Measurements from ENCODE around the gene F13A1.

The F13A1 gene

DNA sequence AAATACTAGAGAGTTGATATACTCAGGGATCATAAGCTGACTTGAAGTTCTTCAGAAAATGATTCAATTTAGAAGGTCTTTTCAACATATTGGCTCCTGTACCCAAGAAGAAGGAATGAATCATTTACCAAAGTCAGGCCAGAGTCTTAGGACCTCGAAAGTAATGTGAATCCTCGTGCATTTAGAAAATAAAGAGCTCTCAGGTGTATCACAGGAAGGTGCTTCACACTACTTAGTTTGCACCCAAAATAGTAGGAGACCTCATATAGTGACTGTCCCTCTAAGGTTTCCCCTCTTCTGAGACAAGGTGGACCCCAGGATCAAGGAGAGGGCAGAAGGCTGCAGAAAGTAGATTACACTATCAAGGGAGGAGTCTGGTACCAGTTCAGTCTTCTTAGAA, 71.8 kb downstream of the F13A1 start:
- H3K4ac ChIP-seq (ENCODE audit: low read depth, low read length) = no peak overlapping the region
- H2BK5ac ChIP-seq (ENCODE audit: low read depth, low read length, poor library complexity) = no peak overlapping the region
- WGBS (ENCODE audit: extremely low coverage, insufficient coverage, insufficient read length) = no CpG with 5 or more reads among the region's 2 CpGs
- H3K4me2 ChIP-seq (ENCODE audit: low read length) = no peak overlapping the region
- no peak overlapping the region for H2AK5ac ChIP-seq (ENCODE audit: low read length)
- H3K36me3 ChIP-seq (ENCODE audit: control insufficient read depth in 1 of 2, insufficient read depth in 2 of 2, low read length in 2 of 2) = no peaks in the 10 kb centered on the region
- no peak overlapping the region for H3K9ac ChIP-seq (ENCODE audit: low read length)
- no peak for DNase-seq
- H4K91ac ChIP-seq (ENCODE audit: low read depth, low read length) = no peak overlapping the region
- H4K8ac ChIP-seq (ENCODE audit: low read depth, low read length) = no peak overlapping the region
- H3K79me1 ChIP-seq (ENCODE audit: low read length) = no peaks in the 10 kb centered on the region
- no peaks in the 10 kb centered on the region for H3K79me2 ChIP-seq (ENCODE audit: control insufficient read depth, insufficient read depth, low read length, poor library complexity)
- no peak overlapping the region for H3K18ac ChIP-seq (ENCODE audit: low read length)
- H4K12ac ChIP-seq (ENCODE audit: low read depth, low read length) = no peak overlapping the region
- no peak overlapping the region for H2AFZ ChIP-seq (ENCODE audit: insufficient read depth, low read length, poor library complexity)
- no peak overlapping the region for H2BK120ac ChIP-seq (ENCODE audit: insufficient read depth, low read length, poor library complexity)
- H3K27me3 ChIP-seq (ENCODE audit: insufficient read depth, low read length) = no peaks in the 10 kb centered on the region
- H3K4me3 ChIP-seq (ENCODE audit: low read depth, low read length) = no peak overlapping the region
- H3K4me1 ChIP-seq (ENCODE audit: control insufficient read depth in 1 of 2, insufficient read depth in 2 of 2, low read length in 2 of 2) = no peaks in the 10 kb centered on the region
- H2BK12ac ChIP-seq (ENCODE audit: low read length) = no peak overlapping the region
- no peaks in the 10 kb centered on the region for H3K9me3 ChIP-seq (ENCODE audit: insufficient read depth, low read depth, low read length)
- no peak overlapping the region for H3K23ac ChIP-seq (ENCODE audit: low read length)
- no peak overlapping the region for H3K14ac ChIP-seq (ENCODE audit: low read length)
- H3K27ac ChIP-seq (ENCODE audit: low read depth, low read length) = no peak overlapping the region

DNA sequence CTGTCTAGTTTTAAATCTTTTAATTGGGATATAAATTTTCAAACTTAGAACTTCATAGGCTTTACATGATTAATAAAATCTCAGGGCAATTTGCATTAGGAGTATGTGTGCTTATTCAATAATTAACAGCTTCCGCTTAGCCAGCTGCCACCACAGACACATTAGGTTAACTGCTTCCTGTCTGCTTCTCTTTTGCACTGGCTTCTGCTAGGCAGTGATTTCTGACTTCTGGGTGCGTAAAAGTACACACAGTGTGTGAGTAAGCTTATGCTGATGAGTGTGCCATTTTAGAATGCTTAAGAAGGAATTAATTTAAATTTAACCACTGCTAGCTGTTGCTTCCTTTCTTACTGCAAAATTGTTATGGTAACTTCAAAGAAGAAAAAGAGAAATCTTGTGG, 73.9 kb downstream of the F13A1 start:
- no peak overlapping the region for H2BK120ac ChIP-seq (ENCODE audit: insufficient read depth, low read length, poor library complexity)
- no peak overlapping the region for H3K14ac ChIP-seq (ENCODE audit: low read length)
- no peak overlapping the region for H2BK12ac ChIP-seq (ENCODE audit: low read length)
- no peak overlapping the region for H3K18ac ChIP-seq (ENCODE audit: low read length)
- no peak overlapping the region for H3K4me3 ChIP-seq (ENCODE audit: low read depth, low read length)
- no peak for DNase-seq
- H3K36me3 ChIP-seq (ENCODE audit: control insufficient read depth in 1 of 2, insufficient read depth in 2 of 2, low read length in 2 of 2) = no peaks in the 10 kb centered on the region
- H2AK5ac ChIP-seq (ENCODE audit: low read length) = no peak overlapping the region
- H3K9me3 ChIP-seq (ENCODE audit: insufficient read depth, low read depth, low read length) = peaks cover 2% of the 10 kb centered on the region
- H3K23ac ChIP-seq (ENCODE audit: low read length) = no peak overlapping the region
- H3K79me2 ChIP-seq (ENCODE audit: control insufficient read depth, insufficient read depth, low read length, poor library complexity) = no peaks in the 10 kb centered on the region
- H4K12ac ChIP-seq (ENCODE audit: low read depth, low read length) = no peak overlapping the region
- H3K4ac ChIP-seq (ENCODE audit: low read depth, low read length) = no peak overlapping the region
- H3K27me3 ChIP-seq (ENCODE audit: insufficient read depth, low read length) = no peaks in the 10 kb centered on the region
- H2AFZ ChIP-seq (ENCODE audit: insufficient read depth, low read length, poor library complexity) = no peak overlapping the region
- no peak overlapping the region for H4K8ac ChIP-seq (ENCODE audit: low read depth, low read length)
- no peaks in the 10 kb centered on the region for H3K4me1 ChIP-seq (ENCODE audit: control insufficient read depth in 1 of 2, insufficient read depth in 2 of 2, low read length in 2 of 2)
- no peak overlapping the region for H4K91ac ChIP-seq (ENCODE audit: low read depth, low read length)
- H3K27ac ChIP-seq (ENCODE audit: low read depth, low read length) = no peak overlapping the region
- no peak overlapping the region for H3K9ac ChIP-seq (ENCODE audit: low read length)
- H3K79me1 ChIP-seq (ENCODE audit: low read length) = no peaks in the 10 kb centered on the region
- H2BK5ac ChIP-seq (ENCODE audit: low read depth, low read length, poor library complexity) = no peak overlapping the region
- no peak overlapping the region for H3K4me2 ChIP-seq (ENCODE audit: low read length)
- WGBS (ENCODE audit: extremely low coverage, insufficient coverage, insufficient read length) = no CpG with 5 or more reads among the region's 2 CpGs

DNA sequence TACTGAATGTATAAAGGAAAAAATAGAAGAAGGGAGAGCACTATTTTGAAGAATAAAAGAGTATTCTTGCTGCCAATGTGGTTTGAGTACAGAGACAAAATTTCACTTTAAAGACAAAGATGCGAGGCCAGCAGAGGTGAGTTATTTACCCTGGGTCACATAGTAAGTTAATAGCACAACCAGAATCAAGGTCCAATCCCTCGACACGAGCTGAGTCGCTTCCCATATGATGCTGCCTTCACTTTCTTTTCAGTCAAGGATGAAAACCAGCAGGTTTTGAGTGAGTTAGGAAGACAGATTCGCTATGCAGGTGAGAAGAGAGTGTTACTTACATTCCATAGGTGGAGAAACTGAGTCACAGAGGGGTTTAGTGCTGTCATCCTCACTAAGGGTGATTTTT, 75.8 kb downstream of the F13A1 start:
- Histone ChIP-seq H3K4me3 (ENCODE audit: low read depth, low read length) (no peak overlapping the region), H3K14ac (ENCODE audit: low read length) (no peak overlapping the region), H3K79me1 (ENCODE audit: low read length) (no peaks in the 10 kb centered on the region), H3K36me3 (ENCODE audit: control insufficient read depth in 1 of 2, insufficient read depth in 2 of 2, low read length in 2 of 2) (no peaks in the 10 kb centered on the region), H2BK5ac (ENCODE audit: low read depth, low read length, poor library complexity) (no peak overlapping the region), H2AK5ac (ENCODE audit: low read length) (no peak overlapping the region), H3K4me2 (ENCODE audit: low read length) (no peak overlapping the region), H3K27me3 (ENCODE audit: insufficient read depth, low read length) (no peaks in the 10 kb centered on the region), H3K79me2 (ENCODE audit: control insufficient read depth, insufficient read depth, low read length, poor library complexity) (no peaks in the 10 kb centered on the region), H3K4ac (ENCODE audit: low read depth, low read length) (no peak overlapping the region), H3K23ac (ENCODE audit: low read length) (no peak overlapping the region), H2AFZ (ENCODE audit: insufficient read depth, low read length, poor library complexity) (no peak overlapping the region), H4K8ac (ENCODE audit: low read depth, low read length) (no peak overlapping the region), H4K12ac (ENCODE audit: low read depth, low read length) (no peak overlapping the region), H3K18ac (ENCODE audit: low read length) (no peak overlapping the region), H3K9me3 (ENCODE audit: insufficient read depth, low read depth, low read length) (peaks cover 2% of the 10 kb centered on the region), H3K4me1 (ENCODE audit: control insufficient read depth in 1 of 2, insufficient read depth in 2 of 2, low read length in 2 of 2) (no peaks in the 10 kb centered on the region), H2BK12ac (ENCODE audit: low read length) (no peak overlapping the region), H3K9ac (ENCODE audit: low read length) (no peak overlapping the region), H3K27ac (ENCODE audit: low read depth, low read length) (no peak overlapping the region), H4K91ac (ENCODE audit: low read depth, low read length) (no peak overlapping the region), H2BK120ac (ENCODE audit: insufficient read depth, low read length, poor library complexity) (no peak overlapping the region)
- no CpG with 5 or more reads among the region's 5 CpGs for WGBS (ENCODE audit: extremely low coverage, insufficient coverage, insufficient read length)
- DNase-seq = no peak

DNA sequence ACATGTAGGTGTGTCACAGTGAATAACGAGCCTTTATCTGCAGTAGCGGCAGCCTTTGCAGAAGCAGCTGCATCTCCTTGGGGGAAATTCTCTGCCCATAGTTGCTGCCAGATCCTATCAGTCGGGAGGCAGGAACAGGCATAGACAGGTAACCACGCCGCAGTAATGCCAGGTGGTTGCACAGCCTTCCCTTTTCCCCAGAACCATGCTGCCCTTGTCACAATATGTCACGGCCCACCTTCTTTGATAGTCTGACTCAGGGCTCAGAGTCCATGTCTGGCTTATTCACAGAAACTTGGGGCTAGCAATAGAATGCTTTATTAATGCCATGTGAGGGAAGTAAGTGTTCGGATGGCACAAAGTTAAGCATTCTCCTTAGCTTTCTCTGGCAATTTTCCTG, 76.6 kb downstream of the F13A1 start:
- no peaks in the 10 kb centered on the region for H3K27me3 ChIP-seq (ENCODE audit: insufficient read depth, low read length)
- H4K91ac ChIP-seq (ENCODE audit: low read depth, low read length) = no peak overlapping the region
- H3K79me2 ChIP-seq (ENCODE audit: control insufficient read depth, insufficient read depth, low read length, poor library complexity) = no peaks in the 10 kb centered on the region
- H3K9ac ChIP-seq (ENCODE audit: low read length) = no peak overlapping the region
- no peak overlapping the region for H4K12ac ChIP-seq (ENCODE audit: low read depth, low read length)
- no peak overlapping the region for H3K23ac ChIP-seq (ENCODE audit: low read length)
- WGBS (ENCODE audit: extremely low coverage, insufficient coverage, insufficient read length) = no CpG with 5 or more reads among the region's 7 CpGs
- no peak overlapping the region for H3K4me3 ChIP-seq (ENCODE audit: low read depth, low read length)
- H3K4ac ChIP-seq (ENCODE audit: low read depth, low read length) = no peak overlapping the region
- H2BK5ac ChIP-seq (ENCODE audit: low read depth, low read length, poor library complexity) = no peak overlapping the region
- no peak overlapping the region for H2BK12ac ChIP-seq (ENCODE audit: low read length)
- no peak for DNase-seq
- peaks cover 2% of the 10 kb centered on the region for H3K9me3 ChIP-seq (ENCODE audit: insufficient read depth, low read depth, low read length)
- no peak overlapping the region for H2BK120ac ChIP-seq (ENCODE audit: insufficient read depth, low read length, poor library complexity)
- no peaks in the 10 kb centered on the region for H3K79me1 ChIP-seq (ENCODE audit: low read length)
- H3K14ac ChIP-seq (ENCODE audit: low read length) = no peak overlapping the region
- H3K27ac ChIP-seq (ENCODE audit: low read depth, low read length) = no peak overlapping the region
- no peak overlapping the region for H2AK5ac ChIP-seq (ENCODE audit: low read length)
- no peaks in the 10 kb centered on the region for H3K36me3 ChIP-seq (ENCODE audit: control insufficient read depth in 1 of 2, insufficient read depth in 2 of 2, low read length in 2 of 2)
- no peaks in the 10 kb centered on the region for H3K4me1 ChIP-seq (ENCODE audit: control insufficient read depth in 1 of 2, insufficient read depth in 2 of 2, low read length in 2 of 2)
- H3K4me2 ChIP-seq (ENCODE audit: low read length) = no peak overlapping the region
- no peak overlapping the region for H4K8ac ChIP-seq (ENCODE audit: low read depth, low read length)
- no peak overlapping the region for H2AFZ ChIP-seq (ENCODE audit: insufficient read depth, low read length, poor library complexity)
- no peak overlapping the region for H3K18ac ChIP-seq (ENCODE audit: low read length)

Data from trophoblast cell (in vitro differentiated cells and primary cell).